Measurements from ENCODE around the gene PTPN1.
A peak's percentile ranks its signal among the peaks of the same experiment; 100 is the strongest.
"Not testable (repeated sequence)": the region's sequence is repeated elsewhere in the genome, so short reads cannot be mapped to it uniquely, and the experiment has no call there.

PTPN1 gene

DNA sequence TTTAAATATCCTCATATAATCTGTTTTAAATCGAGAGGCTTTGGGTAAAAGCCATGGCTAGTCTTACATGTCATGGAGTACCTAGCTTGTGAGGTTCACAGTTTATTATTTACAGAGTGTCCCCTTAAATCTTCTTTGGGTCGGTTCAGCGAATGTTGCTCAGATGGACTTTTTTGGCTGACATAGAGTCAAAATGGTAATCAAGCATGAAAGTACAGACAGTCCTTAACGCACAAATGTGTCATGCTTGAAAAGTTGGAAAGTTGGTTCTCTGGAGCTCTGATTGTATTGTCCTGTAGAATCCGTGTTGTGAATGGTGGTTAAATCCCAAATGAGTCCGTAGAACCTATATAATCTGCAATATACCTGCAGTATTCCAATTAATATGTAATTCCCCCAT, 22.0 kb downstream of the PTPN1 start:
- DNase-seq = no peak

DNA sequence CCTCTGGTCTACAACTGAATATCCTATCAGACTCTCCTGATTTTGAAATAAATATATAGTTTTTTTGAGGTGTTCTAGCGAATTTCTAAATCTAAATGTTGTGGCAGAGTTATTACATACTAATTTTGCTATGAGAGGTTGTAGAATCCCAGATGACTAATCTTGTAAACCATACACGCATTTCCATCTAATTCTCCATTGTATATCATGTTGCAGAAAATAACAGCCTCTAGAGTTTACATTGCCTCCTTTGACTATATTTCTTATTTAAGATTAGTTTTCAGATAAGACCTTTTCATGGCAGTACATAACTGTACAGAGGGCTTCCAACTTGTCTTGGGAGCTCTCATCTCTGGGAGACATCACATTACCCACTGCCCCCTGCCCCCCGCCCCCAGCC, 22.9 kb downstream of the PTPN1 start:
- DNase-seq = no peak

DNA sequence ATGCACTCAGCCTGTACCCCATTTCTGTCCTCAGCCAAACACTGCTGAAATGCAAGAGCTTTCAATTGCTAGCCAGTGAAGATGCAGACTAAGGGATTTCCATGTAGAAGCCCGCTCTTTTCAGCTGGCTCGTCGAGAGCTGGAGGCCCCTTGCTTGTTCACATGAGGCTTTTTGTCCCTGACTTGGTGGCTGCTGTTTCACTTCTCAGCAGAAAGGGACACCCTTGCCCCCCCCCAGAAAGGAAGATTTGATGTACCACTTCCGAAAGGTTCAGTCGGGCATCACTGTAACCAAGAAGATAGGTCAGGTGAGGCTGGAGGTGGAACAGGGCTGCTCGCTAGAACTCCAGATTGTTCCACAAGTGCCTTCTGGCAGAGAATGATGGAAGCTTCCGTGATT, 23.3 kb downstream of the PTPN1 start:
- no peak for DNase-seq

DNA sequence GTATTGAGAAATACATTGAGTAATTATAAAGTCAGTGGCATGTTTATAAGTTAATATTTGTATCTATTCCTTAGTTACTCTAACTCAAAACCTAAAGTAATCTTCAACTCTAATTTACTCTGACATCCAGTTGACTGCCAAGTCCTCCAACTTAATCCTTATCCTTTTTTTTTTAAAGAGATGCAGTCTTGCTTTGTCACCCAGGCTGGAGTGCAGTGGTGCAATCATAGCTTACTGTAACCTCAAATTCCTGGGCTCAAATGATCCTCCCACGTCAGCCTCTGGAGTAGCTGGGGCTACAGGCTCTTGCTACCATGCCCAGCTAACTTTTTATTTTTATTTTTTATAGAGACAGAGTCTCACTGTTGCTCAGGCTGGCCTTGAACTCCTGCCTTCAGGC, 24.4 kb downstream of the PTPN1 start:
- peak; percentile 27 to 66 (median 56) for DNase-seq

DNA sequence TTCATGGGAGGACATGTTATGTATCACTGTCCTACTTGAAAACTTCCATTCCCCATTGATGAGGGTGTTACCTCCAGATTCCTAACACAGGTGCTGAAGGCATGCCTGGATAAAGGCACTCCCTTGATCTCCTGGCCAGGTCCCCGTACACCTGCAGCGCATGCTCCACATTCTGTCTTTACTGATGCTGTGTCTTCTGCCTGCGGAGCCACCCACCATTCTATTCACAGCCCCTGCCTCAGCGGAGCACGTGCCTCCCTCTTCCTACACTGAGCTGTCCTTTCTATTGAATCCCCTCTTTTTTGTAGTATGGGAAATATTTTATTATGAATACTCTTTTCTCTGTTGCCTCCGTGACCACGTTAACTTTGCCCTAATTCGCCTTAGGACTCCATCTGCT, 25.0 kb downstream of the PTPN1 start:
- DNase-seq = no peak

DNA sequence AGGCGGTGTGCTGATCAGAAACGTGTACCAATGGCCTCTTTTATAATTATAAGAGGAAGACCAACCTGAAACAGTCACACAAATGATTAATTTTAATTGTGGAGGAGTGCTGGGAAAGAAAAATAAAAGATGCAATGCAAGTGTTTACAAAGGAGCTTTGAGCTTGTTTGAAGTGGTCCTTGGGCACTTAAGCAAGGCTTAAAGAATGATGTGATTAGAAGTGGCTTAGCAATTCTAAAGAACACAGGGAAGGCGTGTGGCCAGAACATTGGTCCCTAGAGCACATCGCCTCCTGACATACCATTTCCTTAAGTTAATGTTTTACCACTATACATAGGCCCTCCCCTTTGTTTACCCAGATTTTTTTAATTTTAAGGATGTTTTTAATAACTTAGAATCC, 26.1 kb downstream of the PTPN1 start:
- DNase-seq = no peak

DNA sequence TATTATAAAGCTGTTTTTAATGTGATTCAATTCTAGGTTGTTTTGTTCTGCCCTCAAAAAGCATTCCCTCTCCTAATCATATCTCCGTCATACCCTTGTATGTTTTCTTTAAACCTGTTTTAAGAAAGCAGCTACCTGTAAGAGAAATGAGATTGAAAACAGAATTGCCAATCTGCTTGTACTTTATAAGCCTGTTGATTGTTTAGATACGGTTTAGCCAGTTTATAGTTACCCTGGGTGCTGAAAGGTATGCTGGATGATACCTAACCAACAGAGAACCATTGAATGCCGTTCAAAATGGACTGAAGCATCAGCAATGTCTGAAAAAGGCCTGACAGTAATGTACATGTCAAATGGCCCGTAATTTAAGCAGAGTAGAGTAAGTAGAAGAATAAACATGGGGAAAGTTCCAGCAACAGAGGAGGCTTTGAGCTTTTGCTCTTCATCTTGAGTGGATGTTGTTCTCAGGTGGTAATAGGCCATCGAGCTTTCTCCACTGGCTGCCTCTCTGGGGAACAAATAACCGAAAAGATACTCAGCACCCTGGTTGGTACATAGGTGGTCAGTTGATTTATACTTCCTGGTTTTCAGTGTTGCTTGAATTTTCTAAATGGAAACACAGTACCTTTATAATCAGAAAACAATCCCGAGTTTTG, 27.5 kb downstream of the PTPN1 start:
- DNase-seq = no peak

DNA sequence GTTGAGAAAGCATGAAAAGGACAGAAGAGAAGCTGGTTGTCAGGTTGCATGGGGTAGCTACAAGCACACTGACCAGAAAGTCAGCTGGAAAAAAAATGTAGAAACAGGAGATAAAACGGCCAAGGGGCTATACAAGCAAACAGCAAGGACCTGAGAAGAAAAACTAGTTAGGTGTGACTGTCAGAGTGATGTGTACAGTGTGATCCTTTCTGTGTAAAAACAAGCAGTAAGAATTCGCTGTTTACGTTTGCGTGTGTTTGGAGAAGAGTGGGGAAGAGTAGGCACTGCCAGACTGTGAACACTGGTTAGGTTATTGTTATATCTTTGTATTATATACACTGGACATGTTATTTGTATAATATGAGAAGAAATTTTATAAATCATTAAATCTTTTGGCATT, 28.1 kb downstream of the PTPN1 start:
- DNase-seq = peak in 1 of 4 experiments; percentile 43

DNA sequence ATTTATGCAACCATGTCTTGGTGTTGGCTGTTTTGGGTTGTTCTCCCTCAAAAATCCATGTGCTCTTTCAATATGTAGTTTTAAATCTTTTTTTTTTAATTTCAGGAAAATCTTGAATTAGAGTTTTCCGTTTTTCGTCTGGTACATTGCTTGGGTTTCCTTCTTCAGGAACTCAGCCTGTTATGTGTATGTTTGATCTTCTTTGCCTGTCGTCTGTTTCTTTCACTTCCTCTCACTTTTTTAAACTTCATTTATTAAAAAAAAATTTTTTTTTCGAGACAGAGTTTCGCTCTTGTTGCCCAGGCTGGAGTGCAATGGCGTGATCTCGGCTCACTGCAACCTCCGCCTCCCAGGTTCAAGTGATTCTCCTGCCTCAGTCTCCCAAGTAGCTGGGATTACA, 29.6 kb downstream of the PTPN1 start:
- DNase-seq = not testable (repeated sequence)

DNA sequence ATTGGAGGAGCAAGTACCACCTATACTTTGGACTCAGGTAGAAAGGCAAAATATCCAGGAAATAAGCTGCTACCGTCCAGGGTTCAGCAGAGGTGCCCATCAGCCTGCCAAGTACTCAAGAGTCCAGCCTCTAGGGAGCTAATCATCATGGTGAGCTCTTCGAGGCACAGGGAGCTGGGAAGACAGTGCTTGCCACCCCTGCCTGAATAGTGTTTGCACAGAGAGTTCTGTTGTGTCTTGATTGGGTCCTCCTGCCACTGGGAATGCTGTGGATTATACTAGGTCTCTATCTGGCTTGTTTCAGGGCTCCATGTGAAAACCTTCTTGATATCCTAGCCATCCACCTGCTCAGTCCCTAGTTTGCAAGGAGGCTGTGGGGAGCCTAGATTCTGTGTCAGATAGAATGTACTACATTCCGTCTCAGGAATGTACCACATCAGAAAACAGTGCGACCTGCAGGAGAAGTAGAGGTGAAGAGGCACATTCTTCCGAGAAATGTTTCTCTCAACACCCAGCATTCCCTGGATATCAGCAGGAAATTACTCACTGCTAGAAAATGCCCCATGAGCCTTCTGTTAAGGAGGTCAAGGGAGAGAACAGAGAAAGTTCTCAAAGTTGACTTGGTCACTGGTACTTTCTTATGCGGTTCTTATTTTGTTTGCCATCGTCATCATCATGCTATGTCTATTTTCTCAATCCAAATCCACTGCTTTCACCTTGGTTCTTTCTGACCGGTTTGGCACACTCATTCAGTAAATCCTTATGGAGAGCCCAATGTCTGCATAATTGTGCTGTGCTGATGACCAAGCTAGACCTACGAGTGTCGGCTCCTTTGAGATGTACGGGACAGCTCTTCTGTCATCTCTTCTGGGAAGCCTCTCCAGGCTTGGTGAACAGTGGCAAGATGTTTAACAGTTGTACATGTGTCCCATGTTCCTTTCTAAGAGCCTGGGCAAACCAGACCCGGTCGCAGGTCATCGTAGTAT, 30.7 kb downstream of the PTPN1 start:
- DNase-seq = no peak

DNA sequence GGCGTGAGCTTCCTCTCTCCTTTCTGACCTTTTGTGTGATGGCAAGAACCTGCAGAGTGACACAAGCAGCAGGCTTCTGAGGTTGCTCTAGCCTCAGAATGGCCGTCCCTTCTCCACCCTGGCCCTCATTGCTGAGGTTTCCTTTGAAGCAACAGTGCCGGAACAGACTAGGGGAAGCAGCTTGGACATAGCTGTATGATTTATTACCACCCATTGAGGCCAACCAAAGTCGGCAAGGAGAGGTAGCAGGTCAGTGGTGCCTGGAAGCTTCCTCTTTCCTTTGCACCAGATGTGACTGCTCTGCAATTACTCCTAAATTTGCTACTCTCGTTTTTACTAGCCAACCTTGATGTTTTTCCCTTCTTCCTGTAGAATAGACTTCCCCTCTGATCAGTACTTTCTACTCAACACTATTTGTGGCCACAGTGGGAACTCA, 31.4 kb downstream of the PTPN1 start:
- DNase-seq = peak in 3 of 4 experiments; percentile 37 to 45 (median 40)

DNA sequence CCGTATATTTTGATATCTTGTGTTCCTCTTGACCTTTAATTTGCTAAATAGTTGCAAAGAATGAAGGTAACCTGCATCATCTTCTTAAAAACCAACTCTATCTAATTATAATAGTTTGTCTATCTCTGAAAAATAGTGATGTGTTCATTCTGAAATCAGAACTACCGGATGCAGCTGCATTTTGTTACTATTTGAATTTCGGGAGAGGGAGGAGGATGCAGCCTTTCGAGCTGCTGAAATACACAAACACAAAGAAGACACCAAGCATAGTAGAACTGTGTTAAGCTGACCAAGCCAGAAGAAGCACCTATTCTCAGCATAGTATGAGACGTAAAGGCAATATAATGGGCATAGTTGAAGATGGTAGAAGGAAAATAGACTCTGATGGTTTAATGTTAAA, 33.1 kb downstream of the PTPN1 start:
- no peak for DNase-seq

DNA sequence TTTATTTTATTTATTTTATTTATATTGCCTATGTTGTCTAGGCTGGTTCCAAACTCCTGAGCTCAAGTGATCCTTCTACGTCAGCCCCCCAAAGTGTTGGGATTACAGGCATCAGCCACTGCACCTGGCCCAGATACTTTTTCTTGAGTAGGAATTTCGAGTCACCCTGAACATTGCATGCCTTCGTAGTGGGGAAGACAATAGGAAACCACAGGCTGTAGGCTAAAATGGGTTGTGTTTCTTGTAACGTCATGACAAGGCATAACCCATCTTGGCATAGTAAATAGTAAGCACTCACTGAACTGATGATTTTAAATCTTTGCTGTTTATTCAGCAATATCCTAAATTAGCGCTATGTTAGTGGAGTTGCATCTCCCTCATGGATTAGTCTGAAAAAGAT, 34.9 kb downstream of the PTPN1 start:
- no peak for DNase-seq

DNA sequence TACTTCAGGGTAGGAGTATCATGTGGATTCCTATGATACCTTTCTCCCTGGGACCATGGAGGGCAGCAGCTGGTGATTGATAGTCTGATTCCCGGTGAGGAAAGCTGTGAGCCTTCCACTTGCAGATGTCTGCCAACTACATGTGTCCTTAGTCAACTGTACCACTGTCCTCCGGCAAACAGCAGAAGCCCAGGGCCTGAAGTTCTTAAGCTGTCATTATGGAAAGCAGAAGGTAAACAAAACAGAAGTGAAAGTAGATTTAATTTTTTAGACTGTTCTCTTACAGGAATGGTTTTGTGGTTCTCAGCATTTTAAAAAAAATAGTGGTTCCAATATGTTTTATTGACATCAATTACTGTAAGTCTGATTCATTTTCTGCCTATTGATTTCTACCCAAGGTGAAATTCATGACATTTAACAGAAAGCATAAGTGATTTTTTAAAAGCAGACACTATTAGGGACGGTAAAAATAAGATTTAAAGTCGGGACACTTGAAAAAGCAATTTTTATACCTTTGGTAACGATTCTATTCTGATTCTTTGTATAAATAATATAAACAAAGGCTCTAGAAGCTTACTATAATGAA, 36.6 kb downstream of the PTPN1 start:
- peak; percentile 46 to 72 (median 70) for DNase-seq

DNA sequence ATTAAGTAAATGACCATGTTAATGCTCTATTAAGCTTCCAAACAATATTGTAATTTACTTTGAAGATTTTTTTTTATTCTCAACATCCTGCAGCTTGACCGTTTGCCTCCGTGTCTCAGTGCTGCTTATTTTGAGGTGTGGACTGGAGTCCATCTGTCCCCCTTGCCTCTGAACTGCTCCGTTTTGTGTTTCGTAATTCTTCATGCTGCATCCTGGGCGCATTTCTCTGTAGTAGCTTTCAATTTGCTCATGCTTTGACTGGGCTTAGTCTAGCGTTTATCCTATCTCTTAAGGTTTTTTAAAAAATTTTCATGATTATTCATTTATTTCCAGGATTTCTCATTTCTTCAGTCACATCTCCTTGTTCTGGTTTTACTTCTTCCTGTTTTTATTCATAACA, 37.8 kb downstream of the PTPN1 start:
- DNase-seq = no peak

DNA sequence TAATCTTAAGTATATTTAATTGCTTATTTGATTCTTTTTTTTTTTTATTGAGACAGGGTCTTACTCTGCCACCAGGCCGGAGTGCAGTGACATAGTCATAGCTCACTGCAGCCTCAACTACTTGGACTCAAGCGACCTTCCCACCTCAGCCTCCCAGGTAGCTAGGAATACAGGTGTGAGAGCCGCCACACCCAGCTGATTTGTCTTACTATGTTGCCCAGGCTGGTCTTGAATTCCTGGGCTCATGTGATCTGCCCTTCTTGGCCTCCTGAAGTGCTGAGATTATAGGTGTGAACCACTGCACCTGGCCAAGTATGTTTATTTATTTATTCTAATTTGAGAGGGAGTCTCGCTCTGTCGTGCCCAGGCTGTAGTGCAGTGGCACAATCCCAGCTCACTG, 38.2 kb downstream of the PTPN1 start:
- no peak for DNase-seq

DNA sequence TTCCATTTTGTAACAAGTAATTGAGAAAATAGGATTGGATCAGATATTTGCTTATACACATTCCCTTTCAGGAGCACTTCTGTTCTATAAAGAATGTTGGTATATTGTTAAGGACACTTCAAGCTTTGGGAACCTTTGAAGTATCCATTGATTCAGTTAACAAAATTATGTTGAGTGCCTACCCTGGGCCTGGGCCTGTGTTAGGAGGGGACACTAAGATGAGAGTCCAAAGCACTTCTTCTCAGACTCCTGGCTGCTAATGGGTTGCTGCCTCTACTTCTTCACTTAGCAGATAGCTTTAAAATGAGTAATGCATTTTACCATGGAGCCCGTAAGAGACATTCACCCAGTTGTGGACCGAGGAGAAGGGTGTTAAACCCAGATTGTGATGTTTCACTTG, 40.3 kb downstream of the PTPN1 start:
- DNase-seq = no peak

DNA sequence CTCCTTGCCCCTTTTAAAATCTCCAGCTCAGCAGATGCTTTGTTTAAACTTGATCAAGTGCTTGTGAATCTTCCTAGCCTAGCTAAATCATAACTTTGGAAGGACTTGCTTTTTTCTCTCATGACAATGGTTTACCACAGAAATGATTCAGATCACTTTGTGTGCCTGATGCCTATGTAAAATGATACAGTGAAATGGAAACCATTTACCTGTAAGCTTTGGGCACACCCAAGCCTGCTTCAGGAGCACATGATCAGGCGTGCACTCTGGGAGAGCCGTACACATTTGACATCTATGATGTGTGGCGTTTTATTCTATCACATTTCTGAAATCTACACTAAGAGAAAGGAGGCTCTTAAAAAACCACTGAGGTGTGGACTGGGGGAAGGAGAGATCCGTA, 41.1 kb downstream of the PTPN1 start:
- no peak for DNase-seq

DNA sequence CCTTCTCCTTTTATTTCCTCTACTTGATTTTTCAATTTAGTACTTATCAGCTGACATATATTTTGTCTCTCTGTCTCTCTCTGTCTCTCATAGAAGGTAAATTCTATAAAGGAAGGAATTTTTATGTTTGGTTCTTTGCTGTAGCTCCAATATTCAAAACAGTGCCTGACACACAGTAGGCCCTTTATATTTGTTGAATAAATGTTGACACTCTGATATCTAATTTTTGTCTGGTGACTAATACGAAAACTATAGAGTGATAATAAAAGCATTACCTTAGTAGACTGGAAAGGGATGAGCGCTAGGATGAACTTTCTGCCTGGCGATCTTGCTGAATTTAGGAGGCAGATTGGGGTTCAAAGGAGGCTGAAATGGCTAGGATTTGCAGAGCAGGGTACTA, 42.8 kb downstream of the PTPN1 start:
- DNase-seq = no peak

DNA sequence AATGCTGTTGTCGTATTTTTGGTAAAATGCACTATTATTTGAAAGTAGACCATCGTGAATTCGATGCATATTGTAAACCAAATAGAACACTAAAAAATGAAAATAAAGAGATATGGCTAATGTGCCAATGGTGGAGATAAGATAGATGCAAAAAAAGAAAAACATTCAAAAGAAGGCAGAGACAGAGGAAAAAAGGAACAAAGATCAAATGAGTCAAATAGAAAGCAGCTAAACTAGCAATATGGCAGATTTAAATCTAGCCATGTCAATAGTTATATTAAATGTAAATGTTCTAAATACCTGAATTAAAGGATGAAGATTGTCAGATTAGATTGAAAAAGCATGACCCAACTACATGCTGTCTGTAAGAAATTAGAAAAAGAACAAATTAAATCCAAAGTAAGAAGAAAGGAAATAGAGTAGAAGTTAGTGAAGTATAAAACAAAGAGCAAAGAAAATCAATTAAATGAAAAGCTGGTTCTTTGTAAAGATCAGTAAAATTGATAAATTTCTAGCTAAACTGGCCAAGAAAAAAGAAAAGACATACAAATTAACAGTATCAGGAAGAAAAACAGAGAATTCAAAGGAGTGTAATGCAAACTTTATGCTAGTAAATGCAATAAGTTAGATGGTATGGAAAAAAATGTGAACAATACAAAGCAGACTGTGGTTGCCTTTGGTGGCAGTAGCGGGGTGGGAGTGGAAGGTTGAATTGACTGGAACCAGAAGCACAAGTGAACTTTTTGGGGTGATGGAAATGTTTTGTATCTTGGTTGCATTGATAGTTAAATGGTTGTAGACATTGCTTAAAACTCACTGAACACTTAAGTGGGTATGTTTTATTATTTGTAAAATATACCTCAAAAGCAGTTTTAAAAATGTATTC, 44.8 kb downstream of the PTPN1 start:
- no peak for DNase-seq

DNA sequence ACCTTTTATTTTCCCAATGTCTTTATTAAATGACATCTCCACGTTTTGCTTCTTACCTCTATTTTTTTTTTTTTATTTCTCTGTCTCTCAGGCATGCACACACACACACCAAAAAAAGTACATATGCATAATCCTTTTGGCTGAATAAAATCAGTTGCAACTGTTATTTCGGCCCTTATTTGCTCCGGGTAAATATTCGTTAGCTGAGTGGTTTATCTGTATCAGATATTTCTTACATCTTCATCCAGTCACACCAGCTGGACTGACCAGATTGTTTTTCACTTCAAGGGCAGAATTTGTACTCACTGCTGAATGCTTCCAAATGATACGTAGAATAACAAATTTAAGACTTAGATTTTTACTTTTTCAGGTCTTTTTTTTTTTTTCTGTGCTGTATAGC, 45.5 kb downstream of the PTPN1 start:
- DNase-seq = no peak

DNA sequence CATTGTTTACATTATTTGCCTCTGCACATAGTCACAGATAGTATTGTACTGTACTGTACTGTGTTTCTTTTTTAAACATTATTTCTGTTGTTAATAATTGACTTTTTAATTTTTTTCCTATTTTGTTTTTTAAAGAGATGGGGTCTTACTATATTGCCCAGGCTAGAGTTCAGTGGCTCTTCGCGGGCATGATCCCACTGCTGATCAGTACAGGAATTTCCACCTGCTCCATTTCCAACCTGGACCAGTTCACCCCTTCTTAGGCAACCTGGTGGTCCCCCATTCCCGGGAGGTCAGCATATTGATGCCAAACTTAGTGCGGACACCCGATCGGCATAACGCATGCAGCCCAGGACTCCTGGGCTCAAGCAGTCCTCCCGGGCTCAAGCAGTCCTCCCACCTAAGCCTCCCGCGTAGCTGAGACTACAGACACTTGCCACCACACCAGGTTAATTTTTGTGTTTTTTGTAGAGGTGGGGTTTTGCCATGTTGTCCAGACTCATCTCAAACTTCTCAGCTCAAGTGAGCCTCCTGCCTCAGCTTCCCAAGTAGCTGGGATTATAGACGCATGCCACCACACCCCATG, 47.5 kb downstream of the PTPN1 start:
- no peak for DNase-seq
